Immature natural killer cell (primary cell): Measurements from ENCODE around the gene QRICH1. TPM values are rescaled to one million over a fixed set of nuclear protein-coding genes. Genes with fewer than 3 reads are reported as not detected.
A peak's percentile ranks its signal among the peaks of the same experiment; 100 is the strongest.
"Not testable (repeated sequence)": the region's sequence is repeated elsewhere in the genome, so short reads cannot be mapped to it uniquely, and the experiment has no call there.

Experiments used
- DNase-seq, 3 donors: peaks; one replicate each; pipeline ENCODE4 v3.0.0; 2022; ENCODE audit warnings: mixed read lengths in 1 of 3
- H3K27ac Mint-ChIP-seq, 6 donors: one replicate each; pipeline ENCODE4 v1.8.0; 2020; ENCODE audit warnings: mixed read lengths in 6 of 6, mild to moderate bottlenecking in 5 of 6, inconsistent platforms in 4 of 6, moderate library complexity in 3 of 6
- H3K27me3 Mint-ChIP-seq, 3 donors: one replicate each; pipeline ENCODE4 v1.8.0; 2020 to 2021; ENCODE audit warnings: low read depth in 3 of 3, mild to moderate bottlenecking in 3 of 3, mixed read lengths in 3 of 3, moderate library complexity in 3 of 3, inconsistent platforms in 1 of 3
- H3K36me3 Mint-ChIP-seq, 3 donors: one replicate each; pipeline ENCODE4 v1.8.0; 2020; ENCODE audit warnings: mixed read lengths in 3 of 3, inconsistent platforms in 2 of 3, mild to moderate bottlenecking in 2 of 3
- H3K4me1 Mint-ChIP-seq, 2 donors: one replicate each; pipeline ENCODE4 v1.8.0; 2020; ENCODE audit warnings: inconsistent platforms in 2 of 2, mild to moderate bottlenecking in 2 of 2, mixed read lengths in 2 of 2, moderate library complexity in 1 of 2
- H3K4me3 Mint-ChIP-seq, 5 donors: one replicate each; pipeline ENCODE4 v1.8.0; 2020; ENCODE audit warnings: mild to moderate bottlenecking in 5 of 5, mixed read lengths in 5 of 5, inconsistent platforms in 3 of 5, moderate library complexity in 3 of 5
- H3K9me3 Mint-ChIP-seq, 6 donors: one replicate each; pipeline ENCODE4 v1.8.0; 2020; ENCODE audit warnings: mild to moderate bottlenecking in 6 of 6, mixed read lengths in 6 of 6, inconsistent platforms in 4 of 6, moderate library complexity in 3 of 6
- polyA plus RNA-seq, 3 donors: library from polyadenylated mRNA; unstranded; fragments of 300-500 nt; fragmentation: Illumina TruSeq; gene quantifications; one replicate each; pipeline ENCODE4 v1.2.3, GENCODE V29; 2021

QRICH1 gene
- polyA plus RNA-seq, 3 donors from 2014 or later = 9.7 to 29.3 (median 15.1) TPM

DNA sequence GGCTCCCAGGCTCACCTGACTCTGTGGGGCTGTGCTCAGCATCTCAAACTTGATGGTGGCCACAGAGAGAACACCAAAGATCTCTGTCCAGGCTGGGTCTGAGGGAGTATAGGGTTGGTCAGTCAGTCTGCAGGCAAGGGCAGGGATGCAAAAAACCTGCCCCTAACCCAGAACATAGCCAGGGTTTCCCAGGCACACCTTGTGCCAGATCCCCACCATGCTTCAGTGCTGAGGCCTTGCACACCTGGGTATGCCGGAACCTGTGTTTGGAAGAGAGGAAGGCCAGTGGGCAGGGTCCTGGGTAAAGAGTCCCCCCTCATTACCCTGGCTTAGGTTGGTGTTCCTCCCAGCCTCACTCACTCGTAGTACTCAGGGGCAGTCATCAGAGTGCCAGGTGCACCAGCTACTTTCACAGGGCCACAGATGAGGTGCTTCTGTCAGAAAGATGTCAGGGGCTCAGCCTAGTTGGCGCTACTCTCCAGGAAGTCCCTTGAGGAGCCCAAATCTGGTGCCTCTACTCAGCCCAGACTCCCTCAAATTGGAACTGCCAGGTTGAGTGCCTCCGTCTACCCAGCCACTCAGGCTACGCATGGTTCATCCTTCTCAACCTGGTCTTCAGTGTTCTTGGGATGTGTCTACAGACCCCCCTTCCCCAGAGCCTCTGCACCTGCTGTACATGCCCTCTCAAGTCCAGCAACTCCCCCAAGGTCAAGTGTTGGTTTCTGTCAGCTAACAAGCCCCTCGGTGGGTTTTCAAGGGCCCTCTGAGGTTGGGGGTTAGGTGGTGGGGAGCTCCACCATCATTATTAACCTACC is 77.2 kb downstream of the QRICH1 start:
- Mint-ChIP-seq H3K27me3 (peaks cover 4 to 9% (median 7%) of the 10 kb centered on the region in 3 donors), H3K9me3 (no peaks in the 10 kb centered on the region), H3K4me3 (peak overlapping the region in 4 of 5 donors; percentile 74 to 97 (median 84)), H3K36me3 (peaks cover 0 to 5% (median 3%) of the 10 kb centered on the region in 3 donors), H3K27ac (peak overlapping the region in 2 of 6 donors; percentile 7 to 43), H3K4me1 (peaks cover 37 to 38% of the 10 kb centered on the region in 2 donors)
- DNase-seq = no peak

DNA sequence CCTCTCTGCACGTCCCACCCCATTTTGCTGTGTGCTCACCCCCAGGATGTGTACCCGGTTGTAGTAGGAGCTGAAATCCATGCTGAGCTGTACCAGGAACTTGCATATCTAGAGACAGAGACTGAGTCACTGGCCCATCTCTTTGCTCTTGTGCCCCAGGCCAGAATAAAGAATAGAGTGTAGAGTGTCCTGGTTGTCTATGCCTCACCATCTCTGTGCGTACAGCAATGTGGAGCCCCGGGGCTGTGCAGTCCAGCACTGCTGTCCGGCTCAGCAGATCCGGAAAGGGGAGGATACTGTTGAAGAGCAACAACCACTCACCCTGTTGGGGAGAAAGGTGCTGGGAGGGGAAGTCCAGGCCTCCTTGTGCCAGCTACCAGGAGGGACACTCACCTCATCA is 78.1 kb downstream of the QRICH1 start:
- H3K27ac Mint-ChIP-seq = no peak overlapping the region
- H3K27me3 Mint-ChIP-seq = peaks cover 0 to 5% (median 4%) of the 10 kb centered on the region in 3 donors
- H3K9me3 Mint-ChIP-seq = no peaks in the 10 kb centered on the region
- DNase-seq = no peak
- peaks cover 0 to 5% (median 3%) of the 10 kb centered on the region in 3 donors for H3K36me3 Mint-ChIP-seq
- peaks cover 32 to 33% of the 10 kb centered on the region in 2 donors for H3K4me1 Mint-ChIP-seq
- H3K4me3 Mint-ChIP-seq = peak overlapping the region in 4 of 5 donors; percentile 29 to 97 (median 47)

- Mint-ChIP-seq H3K9me3 (no peaks in the 10 kb centered on the region), H3K36me3 (peaks cover 0 to 5% (median 3%) of the 10 kb centered on the region in 3 donors), H3K4me3 (peak overlapping the region in 1 of 5 donors; percentile 6), H3K27ac (peak overlapping the region in 1 of 6 donors; percentile 6), H3K4me1 (peaks cover 27 to 28% of the 10 kb centered on the region in 2 donors), H3K27me3 (peaks cover 0 to 5% (median under 1%) of the 10 kb centered on the region in 3 donors)
- no peak for DNase-seq
Observed at GRCh38 chr3:49015072-49015471, 78.8 kb downstream of the QRICH1 start.

DNA sequence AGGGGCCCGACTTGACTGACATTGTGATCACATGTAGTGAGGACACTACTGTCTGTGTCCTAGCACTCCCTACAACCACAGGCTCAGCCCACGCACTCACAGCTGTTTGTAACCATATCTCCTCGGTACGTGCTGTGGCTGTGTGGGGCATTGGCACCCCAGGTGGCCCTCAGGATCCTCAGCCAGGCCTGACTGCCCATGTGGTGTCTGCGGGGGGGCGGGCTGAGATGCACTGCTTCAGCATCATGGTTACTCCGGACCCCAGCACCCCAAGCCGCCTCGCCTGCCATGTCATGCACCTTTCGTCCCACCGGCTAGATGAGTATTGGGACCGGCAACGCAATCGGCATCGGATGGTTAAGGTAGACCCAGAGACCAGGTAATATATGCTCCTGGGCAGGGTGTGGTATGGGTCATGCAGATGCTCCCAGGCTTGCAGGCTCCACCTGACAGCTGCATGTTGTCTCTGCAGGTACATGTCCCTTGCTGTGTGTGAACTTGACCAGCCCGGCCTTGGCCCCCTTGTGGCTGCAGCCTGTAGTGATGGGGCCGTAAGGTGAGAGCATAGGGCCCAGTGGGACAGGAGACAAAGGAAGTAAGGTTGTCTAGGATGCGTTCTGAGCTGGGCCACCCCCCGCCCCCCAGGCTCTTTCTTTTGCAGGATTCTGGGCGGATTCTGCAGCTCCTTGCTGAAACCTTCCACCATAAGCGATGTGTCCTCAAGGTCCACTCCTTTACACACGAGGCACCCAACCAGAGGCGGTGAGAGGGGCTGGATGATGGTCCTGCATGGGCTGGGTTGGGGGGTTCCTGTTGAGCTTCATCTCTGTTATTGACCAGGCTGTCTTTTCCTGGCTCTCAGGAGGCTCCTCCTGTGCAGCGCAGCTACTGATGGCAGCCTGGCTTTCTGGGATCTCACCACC is 79.9 kb downstream of the QRICH1 start:
- no peak overlapping the region for H3K4me3 Mint-ChIP-seq
- H3K27me3 Mint-ChIP-seq = peaks cover 0 to 5% (median 0%) of the 10 kb centered on the region in 3 donors
- no peak overlapping the region for H3K27ac Mint-ChIP-seq
- no peaks in the 10 kb centered on the region for H3K9me3 Mint-ChIP-seq
- peaks cover 0 to 5% (median 3%) of the 10 kb centered on the region in 3 donors for H3K36me3 Mint-ChIP-seq
- peaks cover 23 to 27% of the 10 kb centered on the region in 2 donors for H3K4me1 Mint-ChIP-seq
- peak in 2 of 3 donors; percentile 32 to 38 for DNase-seq

DNA sequence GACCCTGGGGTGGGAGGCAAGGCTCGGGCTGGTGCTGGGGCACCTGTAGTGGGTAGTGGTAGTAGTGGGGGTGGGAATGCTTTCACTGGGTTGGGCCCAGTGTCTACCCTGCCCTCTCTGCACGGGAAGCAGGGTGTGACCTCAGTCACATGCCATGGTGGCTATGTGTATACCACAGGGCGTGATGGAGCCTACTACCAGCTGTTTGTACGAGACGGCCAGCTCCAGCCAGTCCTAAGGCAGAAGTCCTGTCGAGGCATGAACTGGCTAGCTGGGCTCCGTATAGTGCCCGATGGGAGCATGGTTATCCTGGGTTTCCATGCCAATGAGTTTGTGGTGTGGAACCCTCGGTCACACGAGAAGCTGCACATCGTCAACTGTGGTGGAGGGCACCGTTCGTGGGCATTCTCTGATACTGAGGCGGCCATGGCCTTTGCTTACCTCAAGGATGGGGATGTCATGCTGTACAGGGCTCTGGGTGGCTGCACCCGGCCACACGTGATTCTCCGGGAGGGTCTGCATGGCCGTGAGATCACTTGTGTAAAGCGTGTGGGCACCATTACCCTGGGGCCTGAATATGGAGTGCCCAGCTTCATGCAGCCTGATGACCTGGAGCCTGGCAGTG is 80.6 kb downstream of the QRICH1 start:
- no peak overlapping the region for H3K27ac Mint-ChIP-seq
- DNase-seq = no peak
- H3K36me3 Mint-ChIP-seq = peaks cover 0 to 5% (median 3%) of the 10 kb centered on the region in 3 donors
- H3K4me1 Mint-ChIP-seq = peaks cover 23 to 28% of the 10 kb centered on the region in 2 donors
- H3K4me3 Mint-ChIP-seq = no peak overlapping the region
- H3K27me3 Mint-ChIP-seq = peaks cover 0 to 5% (median 2%) of the 10 kb centered on the region in 3 donors
- H3K9me3 Mint-ChIP-seq = no peaks in the 10 kb centered on the region

DNA sequence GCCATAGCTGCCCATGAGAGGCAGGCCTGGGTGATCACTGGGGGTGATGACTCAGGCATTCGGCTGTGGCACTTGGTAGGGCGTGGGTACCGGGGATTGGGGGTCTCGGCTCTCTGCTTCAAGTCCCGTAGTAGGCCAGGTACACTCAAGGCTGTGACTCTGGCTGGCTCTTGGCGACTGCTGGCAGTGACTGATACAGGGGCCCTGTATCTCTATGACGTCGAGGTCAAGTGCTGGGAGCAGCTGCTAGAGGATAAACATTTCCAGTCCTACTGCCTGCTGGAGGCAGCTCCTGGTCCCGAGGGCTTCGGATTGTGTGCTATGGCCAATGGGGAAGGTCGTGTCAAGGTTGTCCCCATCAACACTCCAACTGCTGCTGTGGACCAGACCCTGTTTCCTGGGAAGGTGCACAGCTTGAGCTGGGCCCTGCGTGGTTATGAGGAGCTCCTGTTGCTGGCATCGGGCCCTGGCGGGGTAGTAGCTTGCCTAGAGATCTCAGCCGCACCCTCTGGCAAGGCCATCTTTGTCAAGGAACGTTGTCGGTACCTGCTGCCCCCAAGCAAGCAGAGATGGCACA is 81.3 kb downstream of the QRICH1 start:
- no peak for DNase-seq
- peaks cover 24 to 33% of the 10 kb centered on the region in 2 donors for H3K4me1 Mint-ChIP-seq
- peaks cover 0 to 5% (median 2%) of the 10 kb centered on the region in 3 donors for H3K27me3 Mint-ChIP-seq
- no peak overlapping the region for H3K27ac Mint-ChIP-seq
- H3K4me3 Mint-ChIP-seq = no peak overlapping the region
- H3K36me3 Mint-ChIP-seq = peaks cover 0 to 5% (median 3%) of the 10 kb centered on the region in 3 donors
- H3K9me3 Mint-ChIP-seq = no peaks in the 10 kb centered on the region

GRCh38 chr3:49009396-49009795 is 84.5 kb downstream of the QRICH1 start:
- H3K27ac Mint-ChIP-seq = peak overlapping the region in 4 of 6 donors; percentile 56 to 73 (median 65)
- DNase-seq = no peak
- H3K4me1 Mint-ChIP-seq = peaks cover 31 to 41% of the 10 kb centered on the region in 2 donors
- H3K9me3 Mint-ChIP-seq = no peaks in the 10 kb centered on the region
- peaks cover 0 to 10% (median 5%) of the 10 kb centered on the region in 3 donors for H3K27me3 Mint-ChIP-seq
- peak overlapping the region in 3 of 5 donors; percentile 23 to 99 (median 59) for H3K4me3 Mint-ChIP-seq
- H3K36me3 Mint-ChIP-seq = no peaks in the 10 kb centered on the region

GRCh38 chr3:49008627-49009026 is 85.2 kb downstream of the QRICH1 start:
- not testable (repeated sequence) for DNase-seq, H3K27me3 Mint-ChIP-seq, H3K9me3 Mint-ChIP-seq, H3K36me3 Mint-ChIP-seq
- Mint-ChIP-seq H3K4me3 (peak overlapping the region; percentile 97 to 100 (median 99)), H3K27ac (peak overlapping the region; percentile 87 to 99 (median 96)), H3K4me1 (peaks cover 28 to 41% of the 10 kb centered on the region in 2 donors)

GRCh38 chr3:49007771-49008528 is 85.9 kb downstream of the QRICH1 start:
- no peaks in the 10 kb centered on the region for H3K36me3 Mint-ChIP-seq
- H3K9me3 Mint-ChIP-seq = no peaks in the 10 kb centered on the region
- H3K4me3 Mint-ChIP-seq = peak overlapping the region; percentile 97 to 100 (median 99)
- H3K27me3 Mint-ChIP-seq = peaks cover 0 to 10% (median 7%) of the 10 kb centered on the region in 3 donors
- peak overlapping the region; percentile 93 to 99 (median 98) for H3K27ac Mint-ChIP-seq
- peak; percentile 72 to 75 (median 75) for DNase-seq
- peaks cover 28 to 41% of the 10 kb centered on the region in 2 donors for H3K4me1 Mint-ChIP-seq

- H3K27ac Mint-ChIP-seq = peak within 1 kb of the TSS; percentile 93 to 99 (median 98)
- no peaks in the 10 kb centered on the region for H3K9me3 Mint-ChIP-seq
- H3K4me1 Mint-ChIP-seq = peaks cover 28 to 36% of the 10 kb centered on the region in 2 donors
- peak; percentile 96 to 97 (median 96) for DNase-seq
- H3K27me3 Mint-ChIP-seq = peaks cover 0 to 10% (median 6%) of the 10 kb centered on the region in 3 donors
- no peaks in the 10 kb centered on the region for H3K36me3 Mint-ChIP-seq
- H3K4me3 Mint-ChIP-seq = peak within 1 kb of the TSS; percentile 97 to 100 (median 99)
Observed at GRCh38 chr3:49007068-49007770, 86.7 kb downstream of the QRICH1 start, which contains the start of gene WDR6. Gene WDR6, plus strand, starts transcription at chr3:49007391. Its CDS starts 41 bp downstream, at chr3:49007432.

DNA sequence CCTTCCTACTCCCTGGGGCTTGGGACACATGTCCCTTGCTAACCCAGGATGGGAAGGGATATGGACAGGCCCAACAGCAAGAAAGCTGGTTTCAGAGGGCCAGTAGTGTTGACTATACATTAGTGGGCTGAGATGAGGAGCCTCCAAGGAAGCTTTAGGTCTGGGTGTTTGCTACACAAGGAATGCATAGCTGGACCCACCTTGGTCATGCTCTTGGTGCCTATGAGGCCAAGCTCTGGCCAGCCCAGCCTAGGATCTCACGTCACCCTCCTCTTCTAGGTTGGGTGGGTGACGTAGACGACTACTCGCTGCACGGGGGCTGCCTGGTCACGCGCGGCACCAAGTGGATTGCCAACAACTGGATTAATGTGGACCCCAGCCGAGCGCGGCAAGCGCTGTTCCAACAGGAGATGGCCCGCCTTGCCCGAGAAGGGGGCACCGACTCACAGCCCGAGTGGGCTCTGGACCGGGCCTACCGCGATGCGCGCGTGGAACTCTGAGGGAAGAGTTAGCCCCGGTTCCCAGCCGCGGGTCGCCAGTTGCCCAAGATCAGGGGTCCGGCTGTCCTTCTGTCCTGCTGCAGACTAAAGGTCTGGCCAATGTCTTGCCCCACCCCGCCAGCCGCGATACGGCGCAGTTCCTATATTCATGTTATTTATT is 87.3 kb downstream of the QRICH1 start:
- peak overlapping the region; percentile 97 to 100 (median 99) for H3K4me3 Mint-ChIP-seq
- peaks cover 23 to 31% of the 10 kb centered on the region in 2 donors for H3K4me1 Mint-ChIP-seq
- no peaks in the 10 kb centered on the region for H3K36me3 Mint-ChIP-seq
- peak overlapping the region; percentile 93 to 99 (median 98) for H3K27ac Mint-ChIP-seq
- DNase-seq = no peak
- H3K9me3 Mint-ChIP-seq = no peaks in the 10 kb centered on the region
- peaks cover 0 to 10% (median 6%) of the 10 kb centered on the region in 3 donors for H3K27me3 Mint-ChIP-seq
